Subcutaneous adipose tissue (tissue), 4 donors: ENCODE data around the gene RBM19. TPM values are rescaled to one million over a fixed set of nuclear protein-coding genes. Genes with fewer than 3 reads are reported as not detected.

ENCODE experiments used
- CTCF ChIP-seq: fragments of 450-650 bp; IDR thresholded peaks from one replicate; pipeline ENCODE4 v1.5.1; 2016; ENCODE audit warnings: low read depth, mild to moderate bottlenecking, control low read depth, antibody characterized with exemption, moderate library complexity
- total RNA-seq, 4 donors: library from RNA; depleted of rRNA; stranded (reverse); fragments of >200 nt; gene quantifications; one replicate each; pipeline ENCODE4 v1.1.0, GENCODE V29; 2016

RBM19 gene
- total RNA-seq, 4 donors from 2014 or later = 19.2 to 54.4 (median 32.1) TPM

DNA sequence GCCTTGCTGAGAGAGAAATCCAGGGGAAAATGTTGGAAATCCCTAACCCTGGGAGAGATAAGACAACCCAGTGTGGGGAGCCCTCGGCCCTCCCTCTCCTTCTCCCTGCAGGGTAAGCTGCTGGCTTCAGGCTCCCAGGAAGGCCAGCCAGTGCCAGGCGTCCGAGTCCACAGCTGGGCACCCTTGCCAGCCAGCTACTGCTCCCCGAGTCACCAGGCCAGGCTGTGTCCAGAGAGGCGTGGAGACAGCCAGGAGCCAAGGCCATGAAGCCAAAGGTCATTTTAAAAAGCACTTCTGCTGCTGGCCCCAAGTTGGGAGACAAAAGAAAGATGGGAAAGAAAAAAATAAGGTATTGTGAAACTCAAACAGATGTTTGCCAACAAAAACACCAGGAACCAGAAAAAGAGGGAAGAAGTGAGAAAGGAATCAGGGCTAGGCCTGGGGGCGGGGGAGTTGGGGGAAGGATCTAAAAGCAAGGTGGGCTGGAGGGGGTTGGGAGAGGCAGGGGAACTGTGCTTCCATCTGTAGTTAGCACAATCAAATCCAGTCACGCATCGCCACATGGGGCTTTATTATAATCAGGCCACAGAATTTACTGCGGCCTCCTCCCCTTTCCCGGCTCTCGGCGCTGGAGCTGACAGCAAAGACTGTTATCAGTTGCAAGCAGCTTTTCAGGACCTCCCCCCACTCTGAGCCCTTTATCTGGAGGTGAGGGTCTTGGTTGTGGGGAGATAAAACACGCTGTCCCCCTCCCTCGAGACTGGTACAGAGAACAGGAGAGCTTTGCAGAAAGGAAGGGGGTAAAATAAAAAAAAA lies 33.5 kb downstream of the RBM19 start:
- no peak for TF ChIP-seq CTCF

- no peak for TF ChIP-seq CTCF
These were observed 34.6 kb downstream of the RBM19 start for GRCh38 chr12:113931517-113931916.

DNA sequence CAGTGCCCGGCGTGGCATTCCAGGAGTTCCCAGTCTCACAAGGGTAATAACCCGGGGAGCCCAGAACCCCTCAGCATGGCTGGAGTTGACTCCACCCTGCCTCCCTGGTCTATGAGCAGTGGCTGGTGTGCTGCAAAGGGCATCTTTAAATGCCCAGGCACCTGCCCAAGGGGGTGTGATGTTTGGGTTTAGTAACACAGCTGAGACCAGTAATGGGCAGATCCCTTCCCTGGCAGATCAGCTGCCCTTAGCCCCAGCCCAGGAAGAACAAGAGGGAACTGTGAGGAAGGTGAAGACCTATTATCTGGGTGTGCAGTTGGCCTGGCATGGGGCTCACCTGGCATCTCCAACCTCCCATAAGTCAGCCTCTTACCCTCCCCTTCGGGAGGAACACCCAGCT lies 35.9 kb downstream of the RBM19 start:
- TF ChIP-seq CTCF = no peak

DNA sequence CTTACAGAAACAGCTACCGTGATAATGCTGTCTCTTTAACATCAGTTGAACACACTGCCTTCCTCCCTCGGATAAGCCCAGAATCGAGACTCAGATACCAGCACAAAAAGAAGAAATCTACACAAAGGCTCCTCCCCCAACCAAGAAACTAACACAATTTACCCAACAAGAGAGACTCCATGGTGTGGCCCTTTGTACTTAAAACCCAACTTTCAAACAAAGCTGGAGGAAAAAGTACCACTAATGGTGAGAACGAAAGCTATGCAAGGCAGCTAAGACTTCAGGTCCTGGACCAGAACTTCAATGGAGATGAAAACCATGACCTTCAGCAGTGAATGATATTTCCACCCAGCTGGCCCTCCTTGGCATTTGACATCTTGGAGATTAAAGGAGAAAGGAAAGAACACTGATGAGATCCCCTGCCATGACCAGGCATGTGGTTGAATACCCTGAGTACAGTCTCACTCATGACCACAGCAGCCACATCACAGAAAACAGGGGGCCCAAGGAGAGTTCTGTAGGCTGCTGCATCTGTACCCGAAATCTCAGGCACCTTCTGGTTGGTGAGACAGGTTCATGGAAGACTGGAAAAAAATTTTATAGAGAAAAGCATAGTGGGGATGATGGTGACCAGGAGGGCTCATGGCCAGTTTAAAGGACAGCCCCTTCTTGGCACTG lies 36.7 kb downstream of the RBM19 start:
- no peak for TF ChIP-seq CTCF

DNA sequence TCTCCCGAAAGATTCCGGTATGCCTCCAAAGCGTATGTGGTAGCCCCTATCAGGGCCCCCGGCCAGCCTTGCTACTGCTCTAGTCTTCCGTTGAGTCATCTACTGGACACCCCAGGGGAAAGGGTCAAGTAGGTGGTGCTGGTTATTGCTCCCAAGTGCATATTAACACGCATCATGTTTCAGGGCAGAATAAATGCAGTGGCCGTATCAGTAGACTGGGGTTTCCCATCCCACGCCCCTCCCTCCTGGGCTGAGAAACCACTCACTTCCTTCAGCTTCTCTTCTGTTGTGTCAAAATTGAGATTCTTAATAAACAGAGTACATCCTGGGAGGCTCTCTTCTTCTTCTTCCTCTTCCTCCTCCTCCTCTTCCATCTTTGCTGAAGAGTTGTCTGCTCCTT lies 39.3 kb downstream of the RBM19 start:
- TF ChIP-seq CTCF = no peak

DNA sequence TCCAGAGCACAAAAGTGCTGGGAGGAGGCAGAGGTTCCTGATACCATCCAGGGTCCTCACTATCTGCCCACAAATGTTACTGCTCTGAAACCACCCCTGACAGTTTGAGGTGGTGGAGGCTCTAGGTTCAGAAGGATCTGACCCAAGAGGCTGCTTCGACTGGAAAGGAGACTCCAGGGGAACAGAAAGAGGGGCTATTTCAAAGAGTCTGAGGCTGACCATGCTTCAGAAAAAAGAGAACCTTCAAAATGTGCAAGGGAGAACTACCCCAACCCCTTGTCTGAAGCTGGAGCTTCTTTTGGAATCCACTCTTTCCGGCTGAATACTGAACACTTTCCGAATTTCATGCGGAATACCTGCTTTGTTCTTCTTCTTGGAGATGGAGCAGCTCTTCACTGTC lies 41.8 kb downstream of the RBM19 start:
- TF ChIP-seq CTCF = no peak

DNA sequence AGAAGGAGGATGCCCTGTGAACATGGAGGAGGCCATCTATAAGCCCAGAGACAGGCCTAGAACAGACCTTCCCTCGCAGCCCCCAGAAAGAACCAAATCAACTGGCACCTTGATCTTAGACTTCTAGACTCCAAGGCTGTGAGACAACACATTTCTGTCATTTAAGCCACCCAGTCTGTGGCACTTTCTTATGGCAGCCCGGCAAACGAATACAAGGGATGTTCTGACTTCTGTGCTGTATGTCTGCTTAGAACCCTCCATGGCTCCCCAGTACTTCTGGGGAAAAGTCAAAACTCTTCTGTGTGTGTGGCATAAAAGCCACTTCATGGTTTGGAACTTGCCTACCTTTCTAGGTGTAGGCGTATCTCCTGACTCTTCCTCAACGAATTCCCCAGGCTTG lies 42.9 kb downstream of the RBM19 start:
- TF ChIP-seq CTCF = no peak
